Measurements from ENCODE around the gene ATP2B3. TPM values are rescaled to one million over a fixed set of nuclear protein-coding genes. Genes with fewer than 3 reads are reported as not detected.

The ATP2B3 gene
- total and polyA plus RNA-seq, 11 donors: 0.12 TPM; not detected in 10

DNA sequence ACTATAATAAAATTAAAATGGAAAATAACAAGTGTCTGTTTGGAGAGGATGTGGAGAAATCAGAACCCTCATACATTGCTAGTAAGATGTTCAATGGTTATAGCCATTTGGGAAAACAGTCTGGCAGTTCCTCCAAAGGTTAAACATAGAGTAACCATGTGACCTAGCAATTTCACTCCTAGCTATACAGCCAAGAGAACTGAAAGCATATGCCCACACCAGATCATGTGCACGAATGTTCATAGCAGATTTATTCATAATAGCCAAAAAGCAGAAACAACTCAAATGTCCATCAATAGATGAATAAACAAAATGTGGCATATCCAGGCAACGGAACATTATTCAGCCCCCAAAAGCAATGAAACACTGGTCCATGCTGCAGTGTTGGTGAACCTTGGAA lies 90.9 kb downstream of the ATP2B3 start:
- no peak for TF ChIP-seq POLR2A (IDR thresholded peaks at IDR 0.05)
- TF ChIP-seq, protein P1, sequence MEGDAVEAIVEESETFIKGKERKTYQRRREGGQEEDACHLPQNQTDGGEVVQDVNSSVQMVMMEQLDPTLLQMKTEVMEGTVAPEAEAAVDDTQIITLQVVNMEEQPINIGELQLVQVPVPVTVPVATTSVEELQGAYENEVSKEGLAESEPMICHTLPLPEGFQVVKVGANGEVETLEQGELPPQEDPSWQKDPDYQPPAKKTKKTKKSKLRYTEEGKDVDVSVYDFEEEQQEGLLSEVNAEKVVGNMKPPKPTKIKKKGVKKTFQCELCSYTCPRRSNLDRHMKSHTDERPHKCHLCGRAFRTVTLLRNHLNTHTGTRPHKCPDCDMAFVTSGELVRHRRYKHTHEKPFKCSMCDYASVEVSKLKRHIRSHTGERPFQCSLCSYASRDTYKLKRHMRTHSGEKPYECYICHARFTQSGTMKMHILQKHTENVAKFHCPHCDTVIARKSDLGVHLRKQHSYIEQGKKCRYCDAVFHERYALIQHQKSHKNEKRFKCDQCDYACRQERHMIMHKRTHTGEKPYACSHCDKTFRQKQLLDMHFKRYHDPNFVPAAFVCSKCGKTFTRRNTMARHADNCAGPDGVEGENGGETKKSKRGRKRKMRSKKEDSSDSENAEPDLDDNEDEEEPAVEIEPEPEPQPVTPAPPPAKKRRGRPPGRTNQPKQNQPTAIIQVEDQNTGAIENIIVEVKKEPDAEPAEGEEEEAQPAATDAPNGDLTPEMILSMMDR (IDR thresholded peaks at IDR 0.05): no peak
- DNase-seq (no peak), ATAC-seq (no peak)
- no peaks in the 10 kb centered on the region for H3K9me3 ChIP-seq
- 68 to 82% (median 74%) methylated on average over 2 of the region's 2 CpGs for WGBS, 4 donors
- H3K27ac ChIP-seq: no peak overlapping the region
- H3K4me3 ChIP-seq: no peak overlapping the region
- H3K27me3 ChIP-seq: peaks cover 0 to 35% (median 0%) of the 10 kb centered on the region in 9 donors
- intact Hi-C loops (cut with DNase I): loop anchor here in 4 of 10 donors (2.0 to 10.0 kb wide), 3 partner anchors 56 to 60 kb away; no protein-coding TSS in a partner anchor
- peaks cover 0 to 11% (median 4%) of the 10 kb centered on the region in 12 donors for H3K4me1 ChIP-seq
- no peaks in the 10 kb centered on the region for H3K36me3 ChIP-seq

DNA sequence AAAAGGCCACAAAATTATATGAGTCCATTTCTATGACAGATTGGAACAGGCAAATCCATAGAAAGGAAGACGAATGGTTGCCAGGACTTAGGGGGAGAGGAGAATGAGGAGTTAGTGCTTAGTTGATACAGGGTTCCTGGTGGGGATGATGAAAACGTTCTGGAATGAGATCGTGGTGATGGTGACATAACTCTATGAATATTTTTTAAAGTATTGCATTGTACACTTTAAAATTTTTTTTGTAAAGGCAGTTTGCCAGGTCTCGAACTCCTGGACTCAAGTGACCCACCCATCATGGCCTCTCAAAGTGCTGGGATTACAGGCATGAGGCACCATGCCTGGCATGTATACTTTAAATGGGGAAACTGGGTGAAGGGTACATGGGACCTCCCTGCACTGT lies 91.4 kb downstream of the ATP2B3 start:
- intact Hi-C loops (cut with DNase I): loop anchor here in 4 of 10 donors (2.0 to 10.0 kb wide), 3 partner anchors 56 to 60 kb away; no protein-coding TSS in a partner anchor
- H3K9me3 ChIP-seq: no peaks in the 10 kb centered on the region
- ATAC-seq (no peak), DNase-seq (no peak)
- peaks cover 0 to 39% (median 0%) of the 10 kb centered on the region in 9 donors for H3K27me3 ChIP-seq
- H3K4me1 ChIP-seq: peaks cover 0 to 11% (median 4%) of the 10 kb centered on the region in 12 donors
- TF ChIP-seq, protein P1 (IDR thresholded peaks at IDR 0.05): no peak
- no peak overlapping the region for H3K27ac ChIP-seq
- H3K4me3 ChIP-seq: no peak overlapping the region
- 52 to 74% (median 68%) methylated on average over 4 of the region's 4 CpGs for WGBS, 4 donors
- no peaks in the 10 kb centered on the region for H3K36me3 ChIP-seq

DNA sequence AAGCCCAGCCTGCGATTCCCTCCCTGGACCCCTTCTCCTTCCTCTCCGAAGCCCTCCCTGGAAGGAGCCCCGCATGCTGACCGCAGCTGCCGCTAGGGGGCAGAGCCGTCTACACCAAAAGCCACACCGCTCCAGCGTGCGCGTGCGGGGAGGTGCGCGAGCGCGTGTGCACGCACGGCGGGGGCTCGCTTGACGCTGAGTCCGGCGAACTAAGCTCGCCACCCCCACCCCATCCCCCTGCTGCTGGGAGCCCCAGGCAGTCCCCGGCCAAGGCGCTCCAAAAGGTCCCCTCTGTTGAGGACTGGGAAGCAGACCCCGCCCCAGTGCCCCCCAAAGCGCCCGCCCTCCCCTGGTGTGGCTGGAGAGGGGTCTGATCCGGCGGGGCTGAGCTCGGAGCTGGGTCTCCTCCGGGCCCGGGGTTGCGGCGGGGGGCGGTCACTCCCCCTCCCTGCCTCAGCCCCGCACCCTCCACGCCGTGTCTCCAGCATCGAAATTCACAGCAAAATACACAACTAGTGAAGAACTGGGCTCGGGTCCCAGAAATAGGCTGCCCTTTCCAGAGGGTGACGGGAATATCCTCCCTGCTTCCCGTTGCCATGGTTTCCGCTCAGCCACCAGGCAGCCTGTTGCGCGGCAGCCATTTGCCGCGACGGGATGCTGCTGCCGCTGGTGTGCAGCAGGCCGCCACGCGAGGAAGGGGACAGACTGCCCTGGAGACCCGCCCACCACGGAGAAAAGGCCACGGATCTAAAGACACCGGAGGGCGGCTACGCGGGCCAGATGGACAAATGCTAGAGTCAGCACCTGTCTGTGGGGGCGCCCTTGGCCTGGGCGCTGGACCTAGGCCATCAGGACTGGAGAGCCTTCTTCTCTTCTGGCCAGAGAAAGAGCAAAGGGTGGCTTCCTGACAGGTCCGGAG lies 92.7 kb downstream of the ATP2B3 start:
- WGBS, 4 donors: 4 to 28% (median 13%) methylated on average over 39 to 63 of the region's 63 CpGs

More for the DNA sequence above, 92.7 kb downstream of the ATP2B3 start:
- Histone ChIP-seq H3K9me3 (no peaks in the 10 kb centered on the region), H3K27me3 (peaks cover 0 to 52% (median 0%) of the 10 kb centered on the region in 9 donors), H3K4me3 (peak overlapping the region in 11 of 12 donors; percentile 7 to 51 (median 45)), H3K36me3 (no peaks in the 10 kb centered on the region), H3K27ac (no peak overlapping the region), H3K4me1 (peaks cover 0 to 11% (median 4%) of the 10 kb centered on the region in 12 donors)
- DNase-seq (peak; percentile 68 to 88 (median 71)), ATAC-seq (peak; percentile 82 to 95 (median 92))
- TF ChIP-seq, protein P1 (IDR thresholded peaks at IDR 0.05): peak; percentile 63 to 82 (median 72)
- no peak for TF ChIP-seq POLR2A (IDR thresholded peaks at IDR 0.05)
- intact Hi-C loops (cut with DNase I): loop anchor here (2.0 to 10.0 kb wide), 6 partner anchors 37 to 59 kb away; partner anchors contain the start of gene DUSP9 (in 1 of the 10)

Data from heart left ventricle (tissue), 16 donors.